HG03103 (cell line): ENCODE measurements around the gene IL17RC.
A peak's percentile ranks its signal among the peaks of the same experiment; 100 is the strongest.

ENCODE experiments used
- ATAC-seq: cut with Tn5 transposase; IDR thresholded peaks from one replicate; pipeline ENCODE4 v1.9.1; 2021; ENCODE audit warnings: low read depth; ENCODE audit not compliant: unreplicated experiment

The IL17RC gene

DNA sequence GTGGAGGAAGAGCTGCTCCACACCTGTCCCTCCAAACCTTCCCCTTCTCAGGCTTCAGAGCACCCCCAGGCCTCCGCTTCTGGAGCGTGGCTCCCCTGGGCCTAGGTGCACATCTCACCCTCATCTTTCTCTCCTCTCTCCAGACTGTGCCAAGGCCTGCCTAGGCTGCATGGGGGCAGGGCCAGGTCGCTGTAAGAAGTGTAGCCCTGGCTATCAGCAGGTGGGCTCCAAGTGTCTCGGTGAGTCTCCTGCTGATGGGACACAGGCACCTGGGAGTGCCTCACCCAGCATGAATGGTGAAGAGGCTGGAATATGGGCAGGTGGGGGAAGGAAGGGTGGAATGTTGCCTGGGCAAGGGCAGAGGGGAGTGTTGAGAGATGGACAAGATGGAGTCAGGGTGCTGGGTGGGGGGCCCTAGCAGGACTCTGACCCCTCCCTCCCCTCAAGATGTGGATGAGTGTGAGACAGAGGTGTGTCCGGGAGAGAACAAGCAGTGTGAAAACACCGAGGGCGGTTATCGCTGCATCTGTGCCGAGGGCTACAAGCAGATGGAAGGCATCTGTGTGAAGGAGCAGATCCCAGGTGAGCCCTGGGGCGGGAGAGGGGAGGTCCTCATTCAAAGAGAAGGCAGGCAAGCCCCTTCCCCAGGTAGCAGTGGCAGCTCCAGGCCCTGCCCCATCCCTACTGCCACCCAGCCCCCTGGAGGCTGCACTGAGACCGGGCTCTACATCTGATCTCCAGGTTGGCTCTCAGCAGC, 26.2 kb downstream of the IL17RC start:
- no peak for ATAC-seq

DNA sequence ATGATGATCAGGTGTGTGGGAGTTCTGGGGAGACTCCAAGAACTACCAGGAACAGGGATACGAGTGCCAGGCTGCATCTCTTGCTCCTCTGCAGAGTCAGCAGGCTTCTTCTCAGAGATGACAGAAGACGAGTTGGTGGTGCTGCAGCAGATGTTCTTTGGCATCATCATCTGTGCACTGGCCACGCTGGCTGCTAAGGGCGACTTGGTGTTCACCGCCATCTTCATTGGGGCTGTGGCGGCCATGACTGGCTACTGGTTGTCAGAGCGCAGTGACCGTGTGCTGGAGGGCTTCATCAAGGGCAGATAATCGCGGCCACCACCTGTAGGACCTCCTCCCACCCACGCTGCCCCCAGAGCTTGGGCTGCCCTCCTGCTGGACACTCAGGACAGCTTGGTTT, 27.4 kb downstream of the IL17RC start:
- no peak for ATAC-seq

GRCh38 chr3:9945358-9945757, 28.5 kb downstream of the IL17RC start:
- no peak for ATAC-seq

DNA sequence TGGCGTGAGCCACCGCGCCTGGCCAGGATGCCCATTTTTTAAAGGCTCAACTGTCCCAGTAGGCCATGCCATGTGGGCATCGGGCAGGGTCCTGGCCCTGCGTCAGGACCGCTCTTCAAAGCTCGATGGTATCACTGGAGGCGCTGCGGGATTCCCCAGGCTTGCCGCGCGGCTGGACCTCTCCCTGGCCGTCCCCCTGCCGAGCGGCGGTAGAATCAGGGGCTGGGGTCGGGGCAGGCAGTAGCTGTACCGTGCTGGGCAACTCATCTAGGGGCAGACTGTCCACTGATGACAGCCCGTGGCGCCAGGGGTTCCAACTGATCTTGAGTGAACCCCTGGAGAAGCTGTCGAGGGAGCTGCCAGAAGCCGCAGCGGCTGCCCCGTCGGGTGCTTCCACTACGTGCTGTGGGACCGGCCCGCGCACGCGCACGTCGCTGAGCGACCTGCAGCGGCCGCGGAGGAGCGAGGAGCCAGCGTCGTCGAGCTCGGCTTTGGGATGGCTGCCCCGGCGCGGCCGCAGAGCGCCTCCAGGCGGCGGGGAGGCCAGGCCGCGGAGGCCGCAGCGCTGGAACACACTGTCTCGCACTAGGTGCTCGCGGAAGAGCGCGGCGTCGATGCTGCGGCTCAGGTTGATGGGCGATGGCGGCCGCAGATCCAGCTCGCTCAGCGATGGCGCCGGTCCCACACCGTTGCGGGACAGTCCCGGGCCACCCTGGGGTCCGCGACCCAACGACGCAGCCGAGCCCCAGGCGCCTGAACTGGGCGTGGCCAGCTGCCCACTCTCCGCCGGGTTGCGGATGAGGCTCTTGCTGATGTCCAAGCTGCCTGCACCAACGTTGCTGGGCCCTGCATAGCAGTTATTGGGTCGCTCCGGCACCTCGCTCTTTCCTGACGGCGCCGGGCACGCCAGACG, 29.5 kb downstream of the IL17RC start:
- ATAC-seq, result no peak

GRCh38 chr3:9947025-9947995, 30.4 kb downstream of the IL17RC start:
- ATAC-seq, result no peak

DNA sequence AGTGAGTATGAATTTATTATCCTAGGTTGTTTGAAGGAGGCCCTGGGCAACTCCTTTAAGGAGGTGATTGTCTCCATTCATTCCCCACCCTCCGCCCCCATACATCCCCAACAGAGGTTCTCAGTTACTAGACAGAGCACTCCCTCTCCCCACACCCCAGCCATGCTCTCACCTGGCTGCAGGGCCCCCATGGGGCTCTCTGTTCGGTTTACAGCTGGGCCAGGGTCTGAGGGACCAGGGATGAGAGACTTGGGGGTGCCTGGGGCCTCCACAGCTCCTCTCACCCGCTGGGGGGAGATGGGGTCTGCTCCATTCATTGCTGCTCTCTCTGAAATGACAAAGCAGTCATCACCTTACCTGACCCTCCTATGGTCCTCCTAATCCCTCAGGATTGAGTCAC, 31.7 kb downstream of the IL17RC start:
- no peak for ATAC-seq

GRCh38 chr3:9949115-9949514, 32.2 kb downstream of the IL17RC start:
- no peak for ATAC-seq

DNA sequence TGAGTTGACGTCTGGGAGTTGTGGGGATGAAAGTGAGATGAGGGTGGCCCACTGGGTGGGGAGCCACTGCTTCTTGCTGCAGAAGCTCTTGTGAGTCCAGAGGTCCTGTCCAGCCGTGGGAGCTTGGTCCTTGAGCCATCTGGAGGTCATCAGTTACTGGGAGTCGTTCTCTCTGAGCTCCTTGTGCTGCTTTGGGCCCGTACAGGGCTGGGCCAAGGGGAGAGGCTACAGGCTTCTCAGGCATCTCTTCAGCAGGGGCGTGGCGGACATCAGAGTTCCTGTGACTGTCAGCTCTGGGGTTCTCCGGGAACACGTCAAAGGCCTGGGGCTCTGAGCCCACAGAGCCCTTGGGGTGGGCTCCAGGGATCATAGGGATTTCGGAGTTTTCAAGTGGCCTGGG, 32.7 kb downstream of the IL17RC start:
- ATAC-seq, result no peak

DNA sequence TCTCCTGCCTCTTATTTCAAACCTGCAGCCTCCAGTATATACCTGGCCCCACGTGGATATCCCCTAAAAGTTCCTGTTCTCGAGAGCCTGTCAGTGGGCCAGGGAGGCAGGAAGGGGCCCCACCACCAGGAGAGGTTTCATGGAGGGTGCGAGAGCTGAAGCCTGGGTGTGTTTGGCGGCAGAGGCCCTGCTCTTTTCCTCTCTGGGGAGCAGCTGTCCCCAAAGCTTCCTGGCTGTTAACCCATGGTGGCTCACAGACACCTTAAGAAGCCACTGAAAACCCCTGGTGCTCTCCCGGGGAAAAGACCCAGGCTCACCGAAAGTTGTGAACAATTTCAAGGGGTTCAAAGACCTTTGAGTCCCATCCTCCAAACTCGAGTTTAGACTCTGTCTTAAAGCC, 34.2 kb downstream of the IL17RC start:
- no peak for ATAC-seq

- ATAC-seq, result no peak
Observed at GRCh38 chr3:9951598-9951961, 34.7 kb downstream of the IL17RC start.

DNA sequence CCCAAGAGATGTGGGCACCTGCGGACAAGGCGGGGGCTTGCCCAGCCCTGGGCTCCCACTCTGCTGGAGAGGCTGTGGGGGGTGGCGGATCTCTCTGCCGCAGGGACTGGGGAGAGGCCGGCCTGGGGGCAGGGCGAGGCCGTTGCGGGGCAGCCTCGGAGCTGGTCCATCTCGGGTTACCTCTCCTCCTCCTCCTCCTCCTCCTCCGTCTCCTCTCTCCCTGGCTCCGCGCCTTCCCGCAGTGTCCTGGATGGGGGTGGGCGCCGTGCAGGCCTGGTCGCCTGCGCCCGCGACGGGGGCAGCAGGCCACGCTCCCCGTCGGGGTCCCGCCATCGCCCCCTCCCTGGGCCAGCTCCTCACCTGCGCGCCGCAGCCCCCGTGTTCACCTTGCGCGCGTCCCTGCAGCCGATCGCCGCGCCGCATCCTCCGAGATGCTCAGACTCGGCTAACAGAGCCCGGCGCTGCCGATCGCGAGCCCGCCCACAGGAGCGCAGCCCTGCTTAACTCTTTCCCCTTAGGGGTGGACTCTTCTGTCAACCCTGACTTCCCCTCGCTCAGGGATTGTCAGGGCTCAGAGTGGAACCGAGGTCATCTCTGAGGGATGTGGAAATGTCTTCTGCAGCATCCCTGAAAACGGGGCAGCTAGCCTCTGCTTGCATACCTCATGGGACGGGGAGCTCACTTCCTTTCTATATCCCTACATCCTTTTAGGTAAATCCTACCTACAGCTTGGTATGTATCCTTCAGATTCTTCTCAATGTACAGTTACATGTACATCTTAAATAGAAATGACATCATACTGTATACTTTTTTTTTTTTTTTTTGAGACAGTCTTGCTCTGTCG, 35.3 kb downstream of the IL17RC start, which contains the start of gene PRRT3:
Gene PRRT3, minus strand, starts transcription at position 447 of the 844 bp plus-strand sequence. CDS start 2,293 bp downstream, outside the sequence.
- ATAC-seq, result peak; percentile 53

- no peak for ATAC-seq
Observed at GRCh38 chr3:9955067-9955502, 38.2 kb downstream of the IL17RC start.

DNA sequence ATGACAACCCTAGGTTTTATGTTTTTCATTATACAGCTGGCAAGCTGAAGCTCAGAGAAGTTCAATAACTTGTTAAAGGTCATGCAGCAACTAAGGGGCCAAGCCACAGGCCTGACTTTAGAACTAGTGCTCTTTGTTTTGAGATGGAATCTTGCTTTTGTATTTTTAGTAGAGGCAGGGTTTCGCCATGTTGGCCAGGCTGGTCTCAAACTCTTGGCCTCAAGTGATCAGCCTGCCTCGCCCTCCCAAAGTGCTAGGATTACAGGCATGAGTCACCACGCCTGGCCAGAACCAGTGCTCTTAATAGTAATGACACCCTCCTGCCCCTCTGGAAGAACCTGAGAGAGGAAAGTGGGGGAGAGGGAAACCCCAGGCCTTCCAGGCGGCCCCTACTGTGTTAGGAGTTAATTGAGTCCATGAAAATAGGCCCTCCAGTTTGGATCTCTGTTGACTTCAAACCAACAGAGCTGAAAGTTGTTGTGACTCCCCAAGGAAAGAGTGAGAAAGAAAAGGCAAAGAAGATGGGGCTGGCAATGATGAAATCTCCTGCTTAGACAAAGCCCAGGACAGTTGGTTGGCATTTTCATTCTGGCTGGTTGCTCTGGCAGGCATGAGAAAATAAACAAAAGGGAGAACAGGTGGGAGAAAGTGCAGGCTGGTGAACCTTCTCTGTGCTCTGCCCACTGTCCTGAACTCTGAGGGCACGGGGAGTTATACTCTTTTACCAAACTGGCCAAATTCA, 38.9 kb downstream of the IL17RC start:
- ATAC-seq, result no peak

DNA sequence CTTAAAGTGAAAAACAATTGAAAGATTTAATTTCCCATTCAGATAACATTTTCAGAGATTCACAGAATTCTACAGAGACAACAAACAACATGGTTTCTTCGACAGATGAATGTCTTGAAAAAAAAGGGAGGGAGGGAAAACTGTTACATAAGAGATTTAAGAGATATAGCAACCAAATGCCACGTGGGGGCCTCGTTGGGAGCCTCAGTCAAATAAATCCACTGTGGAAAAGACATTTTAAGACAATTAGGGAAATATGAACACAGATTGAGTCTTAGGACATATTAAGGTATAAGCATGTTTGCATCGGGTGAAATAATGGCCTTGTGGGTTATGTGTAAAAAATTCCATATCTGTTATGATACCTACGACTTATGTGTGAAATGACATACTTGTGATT, 40.3 kb downstream of the IL17RC start:
- ATAC-seq, result no peak

DNA sequence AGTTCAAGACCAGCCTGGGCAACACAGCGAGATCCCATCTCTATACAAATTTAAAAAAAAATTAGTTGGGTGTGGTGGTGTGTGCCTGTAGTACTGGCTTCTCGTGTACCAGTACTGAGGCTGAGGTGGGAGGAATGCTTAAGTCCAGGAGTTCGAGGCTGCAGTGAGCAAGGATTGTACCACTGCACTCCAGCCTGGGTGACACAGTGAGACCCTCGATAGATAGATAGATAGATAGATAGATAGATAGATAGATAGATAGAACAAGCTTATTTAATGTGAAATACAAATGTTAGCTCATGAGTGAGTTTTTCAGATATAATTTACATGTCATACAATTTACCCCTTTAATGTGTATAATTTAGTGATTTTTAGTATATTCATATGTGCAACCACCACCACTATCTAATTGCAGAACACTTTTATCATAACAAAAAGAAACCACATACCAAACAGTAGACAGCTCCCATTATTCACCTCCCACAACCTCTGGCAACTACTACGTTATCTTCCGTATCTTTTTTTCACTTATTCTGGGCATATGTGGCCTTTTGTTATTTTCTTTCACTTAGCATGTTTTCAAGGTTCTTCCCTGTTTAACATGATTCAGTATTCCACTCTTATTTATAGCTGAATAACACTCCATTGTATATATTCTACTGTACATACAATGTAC, 48.4 kb downstream of the IL17RC start:
- no peak for ATAC-seq

GRCh38 chr3:9966841-9967240, 49.9 kb downstream of the IL17RC start:
- no peak for ATAC-seq

- ATAC-seq, result no peak
Observed at GRCh38 chr3:9969632-9970019, 52.7 kb downstream of the IL17RC start.

GRCh38 chr3:9970020-9970652, 53.2 kb downstream of the IL17RC start:
- no peak for ATAC-seq
